Mesothelial cell of epicardium (in vitro differentiated cells): ENCODE data around the gene KLHL40. TPM values are rescaled to one million over a fixed set of nuclear protein-coding genes. Genes with fewer than 3 reads are reported as not detected.

ENCODE experiments used
- DNase-seq, 2 experiments: peaks; one replicate each; pipeline ENCODE4 v3.0.0; 2021; ENCODE audit warnings: low spot score in 2 of 2; ENCODE audit not compliant: unreplicated experiment in 2 of 2
- H3K27ac Mint-ChIP-seq: 2 replicates; pipeline ENCODE4 v1.8.0; 2021; ENCODE audit warnings: mixed read lengths
- H3K27me3 Mint-ChIP-seq: 2 replicates; pipeline ENCODE4 v1.8.0; 2021; ENCODE audit warnings: low read depth, mixed read lengths
- H3K36me3 Mint-ChIP-seq: 2 replicates; pipeline ENCODE4 v1.8.0; 2021; ENCODE audit warnings: mixed read lengths
- H3K4me1 Mint-ChIP-seq: 2 replicates; pipeline ENCODE4 v1.8.0; 2021; ENCODE audit warnings: mixed read lengths
- H3K4me3 Mint-ChIP-seq: 2 replicates; pipeline ENCODE4 v1.8.0; 2021; ENCODE audit warnings: mild to moderate bottlenecking, moderate library complexity, mixed read lengths
- H3K9me3 Mint-ChIP-seq: 2 replicates; pipeline ENCODE4 v1.8.0; 2021; ENCODE audit warnings: mixed read lengths
- CTCF ChIP-seq: fragments of 200-600 bp; sonication (generic); IDR thresholded peaks from one replicate; pipeline ENCODE4 v1.5.0; 2021; ENCODE audit warnings: antibody characterized with exemption; ENCODE audit not compliant: unreplicated experiment
- total RNA-seq: library from RNA; stranded (reverse); gene quantifications from 3 replicates; pipeline ENCODE4 v1.2.1, GENCODE V29; 2021

KLHL40 gene
- total RNA-seq, 1 donor from 2014 or later, result not detected

- no peaks in the 10 kb centered on the region for H3K9me3 Mint-ChIP-seq
- no peak overlapping the region for H3K4me3 Mint-ChIP-seq
- peaks cover 17% of the 10 kb centered on the region for H3K27me3 Mint-ChIP-seq
- DNase-seq, result peak; percentile 16 to 26
- no peak overlapping the region for H3K27ac Mint-ChIP-seq
- H3K4me1 Mint-ChIP-seq, result no peaks in the 10 kb centered on the region
- TF ChIP-seq CTCF, result no peak
- H3K36me3 Mint-ChIP-seq, result no peaks in the 10 kb centered on the region
These were observed 15.3 kb downstream of the KLHL40 start for GRCh38 chr3:42700366-42701288.

GRCh38 chr3:42701371-42702065 lies 16.2 kb downstream of the KLHL40 start:
- DNase-seq, result peak; percentile 44 to 71
- no peak for TF ChIP-seq CTCF

GRCh38 chr3:42702066-42702951 lies 17.0 kb downstream of the KLHL40 start, which contains the start of gene HHATL:
Gene HHATL (minus strand): TSS chr3:42702798. CDS start chr3:42700826, 1,972 bp downstream.
- peaks cover 25% of the 10 kb centered on the region for H3K27me3 Mint-ChIP-seq
- no peaks in the 10 kb centered on the region for H3K9me3 Mint-ChIP-seq
- H3K27ac Mint-ChIP-seq, result no peak within 1 kb of the TSS
- no peaks in the 10 kb centered on the region for H3K4me1 Mint-ChIP-seq
- no peak within 1 kb of the TSS for H3K4me3 Mint-ChIP-seq
- peak; percentile 19 to 37 for DNase-seq
- TF ChIP-seq CTCF, result no peak
- H3K36me3 Mint-ChIP-seq, result no peaks in the 10 kb centered on the region

More at GRCh38 chr3:42701371-42702065, 16.2 kb downstream of the KLHL40 start:
- H3K27ac Mint-ChIP-seq, result no peak overlapping the region
- no peaks in the 10 kb centered on the region for H3K4me1 Mint-ChIP-seq
- H3K36me3 Mint-ChIP-seq, result no peaks in the 10 kb centered on the region
- no peaks in the 10 kb centered on the region for H3K9me3 Mint-ChIP-seq
- H3K27me3 Mint-ChIP-seq, result peaks cover 22% of the 10 kb centered on the region
- H3K4me3 Mint-ChIP-seq, result no peak overlapping the region

DNA sequence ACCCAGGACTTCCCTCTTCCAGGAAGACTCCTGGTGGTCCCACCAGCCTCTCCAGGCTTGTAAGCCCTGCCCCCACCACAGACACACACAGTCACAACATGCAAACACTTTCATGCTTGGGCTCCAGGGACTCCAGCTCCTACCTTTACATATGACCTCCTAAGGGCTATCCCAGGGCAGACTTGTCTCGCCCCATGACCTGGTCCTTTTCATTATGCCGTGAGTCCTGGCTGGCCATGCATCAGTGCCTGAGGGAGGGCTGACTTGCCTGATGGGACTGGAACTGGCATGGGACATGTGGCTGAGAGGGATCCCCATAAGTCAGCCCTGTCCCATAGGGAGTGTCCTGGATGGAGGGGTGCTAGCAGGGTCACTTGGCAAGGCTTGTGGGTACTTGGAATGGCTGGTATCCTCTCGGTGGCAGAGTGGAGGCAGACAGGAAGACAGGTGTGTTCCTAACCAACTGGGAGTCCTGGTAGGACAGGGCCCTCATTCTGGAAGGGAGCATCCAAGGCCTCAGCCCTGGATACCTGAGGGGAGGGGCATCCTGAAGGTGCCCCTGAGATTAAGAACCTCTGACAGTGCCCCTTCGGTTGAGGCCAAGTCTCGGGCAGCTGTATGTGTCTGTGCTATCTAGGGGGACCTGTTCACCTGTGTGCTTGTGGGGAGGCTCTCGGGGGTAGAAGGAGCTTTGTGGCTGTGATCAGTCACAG lies 17.8 kb downstream of the KLHL40 start:
- Mint-ChIP-seq H3K9me3 (no peaks in the 10 kb centered on the region), H3K4me1 (no peaks in the 10 kb centered on the region)
- peak in 1 of 2 experiments; percentile 24 for DNase-seq

More for the DNA sequence above, 17.8 kb downstream of the KLHL40 start:
- TF ChIP-seq CTCF, result no peak
- H3K27ac Mint-ChIP-seq, result no peak overlapping the region
- no peak overlapping the region for H3K4me3 Mint-ChIP-seq
- H3K36me3 Mint-ChIP-seq, result no peaks in the 10 kb centered on the region
- H3K27me3 Mint-ChIP-seq, result peaks cover 27% of the 10 kb centered on the region
